Right lobe of liver (tissue), 6 donors: ENCODE data around the gene MAP3K19. TPM values are rescaled to one million over a fixed set of nuclear protein-coding genes. Genes with fewer than 3 reads are reported as not detected.

Experiments
- ATAC-seq, 4 donors: fragments of 200-7000 bp; cut with Tn5 transposase; one replicate each; pipeline ENCODE4 v1.9.1; 2020; ENCODE audit warnings: mild to moderate bottlenecking in 4 of 4, moderate library complexity in 4 of 4
- DNase-seq, 3 donors: peaks; one replicate each; pipeline ENCODE4 v3.0.0-alpha.2; 2020
- H3K27ac ChIP-seq, 3 donors: fragments of 200-600 bp; one replicate each; pipeline ENCODE4 v1.8.0; 2022
- H3K27me3 ChIP-seq, 2 donors: fragments of 200-600 bp; one replicate each; pipeline ENCODE4 v1.8.0; 2022
- H3K36me3 ChIP-seq, 4 donors: fragments of 200-600 bp; sonication (generic) in 1 of 4; one replicate each; pipeline versions ENCODE4 v1.5.1 to v1.8.0; 2017 to 2022; ENCODE audit warnings: control low read depth in 1 of 4
- H3K4me1 ChIP-seq, 4 donors: fragments of 200-600 bp; sonication (generic) in 1 of 4; one replicate each; pipeline versions ENCODE4 v1.5.1 to v1.8.0; 2017 to 2022; ENCODE audit warnings: control low read depth in 1 of 4
- H3K4me3 ChIP-seq, 3 donors: fragments of 200-600 bp; one replicate each; pipeline ENCODE4 v1.8.0; 2022
- H3K9me3 ChIP-seq, 4 donors: fragments of 200-600 bp; sonication (generic) in 1 of 4; one replicate each; pipeline versions ENCODE4 v1.5.1 to v1.8.0; 2017 to 2022; ENCODE audit warnings: control low read depth in 1 of 4
- CTCF ChIP-seq, 4 donors: fragments of 200-600 bp in 3 of 4; fragments of 450-650 bp in 1 of 4; IDR thresholded peaks; one replicate each; pipeline versions ENCODE4 v1.5.1 to v1.8.0; 2016 to 2022; ENCODE audit warnings: antibody characterized with exemption in 4 of 4, mild to moderate bottlenecking in 2 of 4
- POLR2A ChIP-seq: fragments of 450-650 bp; IDR thresholded peaks from one replicate; pipeline ENCODE4 v1.6.1; 2017; ENCODE audit warnings: antibody characterized with exemption, mild to moderate bottlenecking
- WGBS: methylation state at CpG from one replicate; pipeline ENCODE4 v1.1.6; 2018; ENCODE audit warnings: low coverage, low lambda C conversion rate; ENCODE audit not compliant: insufficient coverage; ENCODE audit errors: missing lambda C conversion rate; 5-methylcytosine and 5-hydroxymethylcytosine counted together
- intact Hi-C, 2 donors: fragments of 100-400 bp; cut with DNase I; formaldehyde crosslinking; loops; one replicate each; pipeline versions ENCODE4 v1.11.2 to v1.14.1; 2022
- total RNA-seq, 6 experiments: library from RNA; depleted of rRNA in 2 of 6; stranded (reverse); fragments of >200 nt in 2 of 6; fragmentation: NEBNext Ultra II Directional in 3 of 6; extraction: Animal tissue kit (Norgen Biotek cat#: 25700) in 3 of 6; gene quantifications; one replicate each; pipeline versions ENCODE4 v1.1.0 to v1.2.4, GENCODE V29; 2016 to 2023
- donor health status: DM: no; HTN: yes; CAD: no.
- donor health status: DM: no; HTN: no; CAD: no.
- donor health status: DM: no; HTN: no; CAD: no.
- donor health status: DM: no; HTN: yes; CAD: no.
- donor health status: DM: no; HTN: yes; CAD: no.

The MAP3K19 gene
- total RNA-seq, 6 experiments from 2014 or later: not detected

DNA sequence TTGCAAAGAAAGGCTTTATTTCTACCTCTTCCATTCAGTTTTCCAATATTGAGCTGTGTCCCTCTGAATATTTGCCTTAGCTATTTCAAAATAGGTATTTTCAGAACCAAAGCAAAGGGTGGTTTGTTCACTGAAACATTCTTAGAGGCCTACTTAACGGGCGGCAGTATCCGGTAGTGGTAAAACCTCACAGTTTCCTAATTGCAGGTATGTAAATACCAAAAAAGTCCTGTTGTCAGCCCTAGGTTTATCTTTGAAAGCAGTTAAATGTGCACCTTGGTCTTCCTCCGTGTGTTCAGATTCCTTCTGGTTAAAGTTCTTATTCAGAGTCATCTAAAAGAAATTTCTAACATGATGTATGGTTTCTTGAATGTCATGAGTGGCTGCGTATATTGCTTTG, 89.8 kb downstream of the MAP3K19 start:
- 93% methylated on average over 5 of the region's 5 CpGs for WGBS
- no peaks in the 10 kb centered on the region for H3K4me1 ChIP-seq
- TF ChIP-seq CTCF (IDR thresholded peaks at IDR 0.05) (no peak), POLR2A (no peak)
- peaks cover 6 to 32% (median 17%) of the 10 kb centered on the region in 4 donors for H3K36me3 ChIP-seq
- H3K4me3 ChIP-seq: no peak overlapping the region
- no peak overlapping the region for H3K27ac ChIP-seq
- H3K9me3 ChIP-seq: no peaks in the 10 kb centered on the region
- DNase-seq: no peak
- intact Hi-C loops: no loop called here
- ATAC-seq: no peak
- no peaks in the 10 kb centered on the region for H3K27me3 ChIP-seq

GRCh38 chr2:134955744-134956143, 91.5 kb downstream of the MAP3K19 start:
- Histone ChIP-seq H3K4me3 (no peak overlapping the region), H3K36me3 (peaks cover 6 to 32% (median 21%) of the 10 kb centered on the region in 4 donors), H3K27me3 (no peaks in the 10 kb centered on the region), H3K27ac (no peak overlapping the region), H3K9me3 (no peaks in the 10 kb centered on the region), H3K4me1 (no peaks in the 10 kb centered on the region)
- 33% methylated on average over 1 of the region's 1 CpG for WGBS
- DNase-seq (no peak), ATAC-seq (no peak)
- intact Hi-C loops: no loop called here
- TF ChIP-seq CTCF (IDR thresholded peaks at IDR 0.05): no peak

DNA sequence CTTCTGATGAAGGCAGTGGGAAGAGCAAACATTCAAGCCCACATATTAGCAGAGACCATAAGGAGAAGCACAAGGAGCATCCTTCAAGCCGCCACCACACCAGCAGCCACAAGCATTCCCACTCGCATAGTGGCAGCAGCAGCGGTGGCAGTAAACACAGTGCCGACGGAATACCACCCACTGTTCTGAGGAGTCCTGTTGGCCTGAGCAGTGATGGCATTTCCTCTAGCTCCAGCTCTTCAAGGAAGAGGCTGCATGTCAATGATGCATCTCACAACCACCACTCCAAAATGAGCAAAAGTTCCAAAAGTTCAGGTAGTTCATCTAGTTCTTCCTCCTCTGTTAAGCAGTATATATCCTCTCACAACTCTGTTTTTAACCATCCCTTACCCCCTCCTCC, 93.2 kb downstream of the MAP3K19 start:
- no peak for TF ChIP-seq CTCF (IDR thresholded peaks at IDR 0.05)
- no peak for TF ChIP-seq POLR2A
- no peaks in the 10 kb centered on the region for H3K4me1 ChIP-seq
- no peak for DNase-seq
- WGBS: 90% methylated on average over 2 of the region's 5 CpGs
- no peaks in the 10 kb centered on the region for H3K27me3 ChIP-seq
- no peak overlapping the region for H3K27ac ChIP-seq
- no peak for ATAC-seq
- intact Hi-C loops: no loop called here
- H3K36me3 ChIP-seq: peaks cover 6 to 45% (median 24%) of the 10 kb centered on the region in 4 donors
- H3K9me3 ChIP-seq: no peaks in the 10 kb centered on the region
- no peak overlapping the region for H3K4me3 ChIP-seq

GRCh38 chr2:134952608-134953007, 94.6 kb downstream of the MAP3K19 start:
- H3K27me3 ChIP-seq: no peaks in the 10 kb centered on the region
- ATAC-seq (no peak), DNase-seq (no peak)
- H3K4me1 ChIP-seq: no peaks in the 10 kb centered on the region
- no peaks in the 10 kb centered on the region for H3K9me3 ChIP-seq
- intact Hi-C loops: no loop called here
- peaks cover 6 to 58% (median 26%) of the 10 kb centered on the region in 4 donors for H3K36me3 ChIP-seq
- TF ChIP-seq CTCF (IDR thresholded peaks at IDR 0.05) (no peak), POLR2A (no peak)
- no peak overlapping the region for H3K27ac ChIP-seq
- no peak overlapping the region for H3K4me3 ChIP-seq
- 93% methylated on average over 3 of the region's 3 CpGs for WGBS

GRCh38 chr2:134950886-134951285, 96.4 kb downstream of the MAP3K19 start:
- H3K9me3 ChIP-seq: no peaks in the 10 kb centered on the region
- intact Hi-C loops: no loop called here
- no peaks in the 10 kb centered on the region for H3K27me3 ChIP-seq
- DNase-seq: no peak
- no peak for TF ChIP-seq POLR2A
- TF ChIP-seq CTCF (IDR thresholded peaks at IDR 0.05): no peak
- ATAC-seq: no peak
- WGBS: 90% methylated on average over 2 of the region's 2 CpGs
- no peak overlapping the region for H3K4me3 ChIP-seq
- H3K27ac ChIP-seq: no peak overlapping the region
- H3K36me3 ChIP-seq: peaks cover 3 to 59% (median 24%) of the 10 kb centered on the region in 4 donors
- H3K4me1 ChIP-seq: no peaks in the 10 kb centered on the region
